D721Med (cell line): Measurements from ENCODE around the gene ZFYVE19.
A peak's percentile ranks its signal among the peaks of the same experiment; 100 is the strongest.

ENCODE experiments used
- DNase-seq: peaks from one replicate; pipeline ENCODE4 v3.0.0; 2011; ENCODE audit warnings: low spot score; ENCODE audit not compliant: insufficient read length
- FAIRE-seq: peaks from 2 replicates; lab custom pipeline; 2011; peaks lifted over from hg19 to GRCh38; lab: Jason Lieb, UNC
- TF ChIP-seq, protein P1 (sequence below): IDR thresholded peaks from 2 replicates; pipeline ENCODE4 v1.5.1; 2012; ENCODE audit warnings: mild to moderate bottlenecking, control low read depth; ENCODE audit not compliant: insufficient read depth; ENCODE audit errors: missing control alignments

ZFYVE19 gene

DNA sequence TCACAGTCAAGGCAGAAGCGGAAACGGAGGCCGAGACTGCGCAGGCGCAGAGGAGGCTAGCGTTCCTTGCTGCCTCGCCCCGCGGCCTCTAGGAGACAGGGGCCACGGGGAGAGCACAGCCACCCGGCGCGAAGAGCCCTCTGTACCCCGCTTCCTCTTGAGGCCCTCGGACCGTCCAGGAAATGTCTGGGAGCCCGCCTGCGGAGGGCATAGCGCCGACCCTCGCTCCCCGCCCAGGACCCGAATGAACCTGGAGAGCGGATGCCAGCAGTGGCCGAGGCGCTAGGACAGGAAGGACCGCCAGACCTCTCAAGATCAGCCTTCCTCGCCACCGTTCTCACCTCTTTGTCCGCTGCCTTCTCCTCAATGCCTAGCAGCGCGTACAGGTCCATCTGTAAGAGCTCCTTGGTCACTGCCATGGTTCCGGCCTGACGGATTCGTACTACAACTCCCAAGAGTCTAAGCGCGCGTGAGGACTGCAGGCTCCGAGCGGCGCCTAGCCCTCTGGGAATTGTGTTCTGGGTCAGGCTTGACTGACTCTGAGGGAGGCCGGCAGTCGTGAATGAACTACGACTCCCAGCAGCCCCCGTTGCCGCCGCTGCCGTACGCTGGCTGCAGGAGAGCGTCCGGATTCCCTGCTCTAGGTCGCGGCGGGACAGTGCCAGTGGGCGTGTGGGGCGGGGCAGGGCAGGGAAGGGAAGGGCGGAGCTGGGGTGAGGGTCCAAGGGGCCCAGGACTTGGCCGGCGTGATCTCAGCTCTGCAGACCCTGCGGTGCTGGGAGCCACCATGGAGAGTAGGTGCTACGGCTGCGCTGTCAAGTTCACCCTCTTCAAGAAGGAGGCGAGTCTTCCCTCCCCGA lies at the start of gene ZFYVE19, which contains the start of gene DNAJC17:
ZFYVE19 (plus strand) TSS at position 62 of the 860 bp plus-strand sequence; CDS start at position 563, 501 bp downstream.
DNAJC17 (minus strand) TSS at position 446 of the 860 bp plus-strand sequence; CDS start at position 419, 27 bp downstream.
- TF ChIP-seq, protein P1, sequence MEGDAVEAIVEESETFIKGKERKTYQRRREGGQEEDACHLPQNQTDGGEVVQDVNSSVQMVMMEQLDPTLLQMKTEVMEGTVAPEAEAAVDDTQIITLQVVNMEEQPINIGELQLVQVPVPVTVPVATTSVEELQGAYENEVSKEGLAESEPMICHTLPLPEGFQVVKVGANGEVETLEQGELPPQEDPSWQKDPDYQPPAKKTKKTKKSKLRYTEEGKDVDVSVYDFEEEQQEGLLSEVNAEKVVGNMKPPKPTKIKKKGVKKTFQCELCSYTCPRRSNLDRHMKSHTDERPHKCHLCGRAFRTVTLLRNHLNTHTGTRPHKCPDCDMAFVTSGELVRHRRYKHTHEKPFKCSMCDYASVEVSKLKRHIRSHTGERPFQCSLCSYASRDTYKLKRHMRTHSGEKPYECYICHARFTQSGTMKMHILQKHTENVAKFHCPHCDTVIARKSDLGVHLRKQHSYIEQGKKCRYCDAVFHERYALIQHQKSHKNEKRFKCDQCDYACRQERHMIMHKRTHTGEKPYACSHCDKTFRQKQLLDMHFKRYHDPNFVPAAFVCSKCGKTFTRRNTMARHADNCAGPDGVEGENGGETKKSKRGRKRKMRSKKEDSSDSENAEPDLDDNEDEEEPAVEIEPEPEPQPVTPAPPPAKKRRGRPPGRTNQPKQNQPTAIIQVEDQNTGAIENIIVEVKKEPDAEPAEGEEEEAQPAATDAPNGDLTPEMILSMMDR: no peak
- FAIRE-seq (no peak), DNase-seq (peak; percentile 58)

GRCh38 chr15:40759961-40760360 lies 46.9 kb upstream of the ZFYVE19 start:
- DNase-seq (no peak), FAIRE-seq (no peak)
- TF ChIP-seq, protein P1: no peak

- DNase-seq (no peak), FAIRE-seq (no peak)
- TF ChIP-seq, protein P1: no peak
Observed at GRCh38 chr15:40762919-40763800, 43.7 kb upstream of the ZFYVE19 start.

DNA sequence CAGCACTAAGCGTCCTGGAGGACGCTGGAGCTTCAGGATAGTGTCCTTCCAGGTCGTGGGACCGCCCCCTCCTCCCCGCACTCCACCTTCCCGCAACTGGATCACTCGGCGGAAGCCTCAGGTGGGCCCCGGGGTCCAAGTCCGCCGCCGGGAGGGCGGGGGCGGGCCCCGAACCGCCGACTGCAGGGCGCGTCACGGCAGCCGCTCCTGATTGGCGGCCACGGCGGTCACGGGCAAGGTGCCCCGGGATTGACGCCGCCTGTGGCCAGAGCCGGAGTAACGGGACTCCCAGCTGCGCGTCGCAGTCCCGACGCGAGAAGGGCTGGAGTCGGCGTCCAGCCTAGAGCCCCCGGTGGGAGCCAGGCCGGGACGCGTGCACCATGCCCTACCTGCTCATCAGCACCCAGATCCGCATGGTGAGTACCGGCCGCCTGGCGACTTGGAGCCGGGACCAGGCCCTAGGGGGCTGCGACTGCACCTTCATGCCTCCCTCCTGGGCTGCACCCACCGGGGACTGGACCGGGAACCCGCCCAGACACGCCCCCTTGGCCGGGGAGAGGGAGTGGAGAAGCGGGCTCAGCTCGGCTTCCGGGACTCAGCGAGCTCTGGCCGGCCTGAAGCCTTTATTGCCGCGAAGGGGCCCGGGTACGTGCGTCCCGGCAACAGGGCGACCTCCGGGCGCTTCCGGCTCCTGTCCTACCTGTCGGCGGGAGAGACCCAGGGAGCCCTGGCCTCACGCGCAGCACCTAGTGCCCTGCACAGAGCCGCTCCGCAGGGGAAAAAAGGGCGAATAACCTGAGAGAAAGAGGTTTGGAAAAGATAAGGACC lies 42.9 kb upstream of the ZFYVE19 start, which contains the start of gene GCHFR:
GCHFR (plus strand) TSS at position 268 of the 828 bp plus-strand sequence; CDS start at position 381, 113 bp downstream.
- TF ChIP-seq, protein P1: no peak
- DNase-seq (no peak), FAIRE-seq (no peak)

DNA sequence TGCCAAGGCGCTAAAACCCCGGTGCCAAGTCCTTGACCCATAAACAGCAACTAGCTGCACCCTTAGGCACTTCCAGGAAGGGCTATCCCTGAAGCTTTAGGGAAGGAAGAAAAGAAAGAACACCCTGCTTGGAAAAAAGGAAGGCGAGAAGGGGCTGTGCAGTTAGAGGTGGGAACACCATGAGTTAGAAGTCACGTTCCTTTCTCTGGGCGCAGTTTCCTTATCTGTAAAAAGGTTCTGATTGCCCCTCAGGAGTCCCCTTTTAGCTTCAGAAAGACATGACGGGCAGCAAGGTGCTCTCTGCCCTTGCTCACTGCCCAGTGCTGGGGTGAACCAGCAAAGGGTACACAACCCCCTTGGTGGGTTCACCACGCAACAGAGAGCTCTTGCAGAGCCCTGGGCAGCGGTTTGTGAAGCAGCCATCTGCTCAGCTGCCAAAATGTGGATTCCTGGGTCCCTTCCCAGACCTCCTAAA lies 42.2 kb upstream of the ZFYVE19 start:
- TF ChIP-seq, protein P1: no peak
- no peak for DNase-seq
- FAIRE-seq: no peak

DNA sequence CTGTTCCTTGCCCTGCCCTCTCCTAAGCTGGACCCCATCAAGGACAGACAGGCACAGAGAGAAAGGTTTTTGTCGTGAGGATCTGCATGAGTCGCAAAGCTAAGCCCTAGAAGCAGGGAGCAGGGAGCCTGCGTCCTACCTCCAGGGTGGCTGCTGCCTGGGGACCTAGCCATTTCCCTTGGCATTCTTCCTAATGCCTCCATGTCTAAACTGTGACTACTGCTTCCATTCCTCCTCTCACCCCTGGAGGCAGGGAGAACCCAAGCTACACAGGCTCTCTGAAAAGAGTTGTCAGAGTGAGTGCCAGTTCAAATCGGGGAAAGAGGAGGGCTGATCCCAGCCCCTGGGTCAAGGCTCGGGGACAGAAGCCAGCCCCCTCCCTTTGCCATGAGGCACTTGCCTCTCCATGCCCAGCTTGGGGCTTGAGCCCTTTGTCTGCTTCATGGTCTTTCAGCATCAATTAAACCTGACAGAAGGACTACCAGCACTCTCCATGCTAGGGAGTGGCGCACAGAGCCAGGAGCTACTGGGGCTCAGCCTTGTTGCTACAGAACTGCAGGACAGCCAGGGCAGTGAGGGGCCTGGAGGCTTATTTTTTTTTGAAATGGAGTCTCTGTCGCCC lies 40.6 kb upstream of the ZFYVE19 start:
- no peak for FAIRE-seq

More for the DNA sequence above, 40.6 kb upstream of the ZFYVE19 start:
- DNase-seq: no peak
- TF ChIP-seq, protein P1: no peak
